ENCODE data around the gene CLCNKB.

CLCNKB gene

DNA sequence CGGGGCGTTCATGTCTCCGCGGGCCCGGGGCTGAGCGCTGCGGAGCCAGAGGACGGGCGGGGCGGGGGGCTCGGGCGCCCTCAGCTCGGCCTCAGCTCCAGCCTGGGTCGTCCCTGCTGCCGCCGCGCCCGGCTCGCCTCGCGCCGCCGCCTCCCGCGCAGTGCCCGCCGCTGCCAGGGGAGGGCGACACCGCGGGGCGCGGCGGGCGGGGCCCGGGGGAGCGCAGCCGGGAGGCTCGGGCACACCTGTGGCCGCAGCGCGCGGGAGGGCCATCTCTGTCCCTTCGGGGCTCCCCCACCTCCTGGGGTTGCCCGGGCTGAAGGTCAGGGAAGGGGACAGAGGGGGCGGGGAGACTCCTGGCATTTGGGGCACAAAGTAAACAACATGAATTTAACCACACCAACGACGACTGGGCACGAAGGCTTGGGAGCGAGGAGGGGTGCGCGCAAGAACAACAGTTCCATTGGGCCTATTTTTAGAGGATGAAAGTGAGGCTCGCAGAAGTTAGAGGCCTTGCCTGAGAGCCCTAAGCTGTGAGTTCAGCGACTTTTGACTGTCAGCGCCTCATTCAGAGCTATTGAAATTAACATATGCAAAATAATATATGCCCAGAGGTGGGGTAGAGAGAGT, 30.0 kb downstream of the CLCNKB start, which contains the start of gene FAM131C:
Gene FAM131C, minus strand, starts transcription at position 162 of the 630 bp plus-strand sequence. CDS start 209 bp downstream, outside the sequence.
- in situ Hi-C loops (cut with MboI; ENCODE audit: low pct_unique_long_range_greater_than_20kb, low sequenced_read_pairs, unreplicated experiment), result no loop called here

DNA sequence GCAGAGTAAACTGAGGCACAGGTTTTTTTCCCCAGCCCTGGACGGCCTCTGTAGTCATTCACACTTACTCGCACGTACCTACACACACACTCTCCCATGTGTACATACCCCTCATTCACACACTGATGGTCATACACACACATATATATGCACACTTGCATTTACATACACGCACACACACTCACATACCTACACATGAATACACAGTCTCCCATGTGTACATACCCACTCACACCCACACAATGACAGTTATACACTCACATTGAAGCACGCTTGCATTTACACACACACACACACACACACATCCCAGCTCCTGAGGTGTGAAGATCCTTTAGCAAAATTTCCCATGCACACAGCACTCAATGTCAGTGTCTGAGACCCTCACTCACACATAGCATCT, 30.6 kb downstream of the CLCNKB start:
- no peak for DNase-seq (ENCODE audit: low spot score)
- TF ChIP-seq, protein P1, sequence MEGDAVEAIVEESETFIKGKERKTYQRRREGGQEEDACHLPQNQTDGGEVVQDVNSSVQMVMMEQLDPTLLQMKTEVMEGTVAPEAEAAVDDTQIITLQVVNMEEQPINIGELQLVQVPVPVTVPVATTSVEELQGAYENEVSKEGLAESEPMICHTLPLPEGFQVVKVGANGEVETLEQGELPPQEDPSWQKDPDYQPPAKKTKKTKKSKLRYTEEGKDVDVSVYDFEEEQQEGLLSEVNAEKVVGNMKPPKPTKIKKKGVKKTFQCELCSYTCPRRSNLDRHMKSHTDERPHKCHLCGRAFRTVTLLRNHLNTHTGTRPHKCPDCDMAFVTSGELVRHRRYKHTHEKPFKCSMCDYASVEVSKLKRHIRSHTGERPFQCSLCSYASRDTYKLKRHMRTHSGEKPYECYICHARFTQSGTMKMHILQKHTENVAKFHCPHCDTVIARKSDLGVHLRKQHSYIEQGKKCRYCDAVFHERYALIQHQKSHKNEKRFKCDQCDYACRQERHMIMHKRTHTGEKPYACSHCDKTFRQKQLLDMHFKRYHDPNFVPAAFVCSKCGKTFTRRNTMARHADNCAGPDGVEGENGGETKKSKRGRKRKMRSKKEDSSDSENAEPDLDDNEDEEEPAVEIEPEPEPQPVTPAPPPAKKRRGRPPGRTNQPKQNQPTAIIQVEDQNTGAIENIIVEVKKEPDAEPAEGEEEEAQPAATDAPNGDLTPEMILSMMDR (IDR thresholded peaks at IDR 0.05; ENCODE audit: extremely low read depth, insufficient read depth, missing control alignments), result no peak
- in situ Hi-C loops (cut with MboI; ENCODE audit: low pct_unique_long_range_greater_than_20kb, low sequenced_read_pairs, unreplicated experiment), result no loop called here

More for the DNA sequence above, 30.0 kb downstream of the CLCNKB start, which contains the start of gene FAM131C:
- TF ChIP-seq, protein P1 (IDR thresholded peaks at IDR 0.05; ENCODE audit: extremely low read depth, insufficient read depth, missing control alignments), result peak; percentile 62
- peak; percentile 84 for DNase-seq (ENCODE audit: low spot score)

DNA sequence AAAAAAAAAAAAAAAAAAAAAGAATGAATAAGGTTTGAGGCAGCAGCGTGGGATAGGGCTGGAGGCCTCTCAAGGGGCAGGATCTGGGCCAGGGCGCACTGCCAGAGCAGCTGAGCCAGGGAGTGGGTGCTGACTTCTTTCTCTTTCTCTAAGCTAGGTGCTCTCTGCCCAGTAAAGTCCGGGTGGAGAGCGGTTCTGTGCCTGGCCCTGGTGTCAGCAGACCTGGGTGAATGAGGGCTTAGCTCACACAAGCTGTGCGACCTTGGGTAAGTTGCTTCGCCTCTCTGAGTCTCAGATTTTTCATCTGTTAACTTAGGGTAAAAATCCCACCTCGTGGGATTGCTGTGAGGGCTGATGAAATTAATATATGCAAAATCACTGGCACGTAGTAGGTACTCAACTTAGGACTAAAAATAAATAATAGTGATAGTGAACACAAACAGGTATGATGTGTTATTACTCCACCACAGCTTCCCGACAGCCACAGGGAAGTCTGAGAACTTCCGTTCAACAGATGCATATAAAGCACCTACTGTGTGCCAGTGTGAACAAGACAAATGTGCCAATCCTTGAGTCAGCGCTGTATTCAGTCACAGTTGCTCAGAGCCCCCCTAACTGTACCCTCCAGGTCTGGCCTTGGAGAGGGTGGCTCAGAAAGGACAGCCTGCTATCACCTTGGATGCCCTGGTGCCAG, 31.9 kb downstream of the CLCNKB start:
- in situ Hi-C loops (cut with MboI; ENCODE audit: low pct_unique_long_range_greater_than_20kb, low sequenced_read_pairs, unreplicated experiment), result no loop called here
- TF ChIP-seq, protein P1 (IDR thresholded peaks at IDR 0.05; ENCODE audit: extremely low read depth, insufficient read depth, missing control alignments), result no peak
- no peak for DNase-seq (ENCODE audit: low spot score)

DNA sequence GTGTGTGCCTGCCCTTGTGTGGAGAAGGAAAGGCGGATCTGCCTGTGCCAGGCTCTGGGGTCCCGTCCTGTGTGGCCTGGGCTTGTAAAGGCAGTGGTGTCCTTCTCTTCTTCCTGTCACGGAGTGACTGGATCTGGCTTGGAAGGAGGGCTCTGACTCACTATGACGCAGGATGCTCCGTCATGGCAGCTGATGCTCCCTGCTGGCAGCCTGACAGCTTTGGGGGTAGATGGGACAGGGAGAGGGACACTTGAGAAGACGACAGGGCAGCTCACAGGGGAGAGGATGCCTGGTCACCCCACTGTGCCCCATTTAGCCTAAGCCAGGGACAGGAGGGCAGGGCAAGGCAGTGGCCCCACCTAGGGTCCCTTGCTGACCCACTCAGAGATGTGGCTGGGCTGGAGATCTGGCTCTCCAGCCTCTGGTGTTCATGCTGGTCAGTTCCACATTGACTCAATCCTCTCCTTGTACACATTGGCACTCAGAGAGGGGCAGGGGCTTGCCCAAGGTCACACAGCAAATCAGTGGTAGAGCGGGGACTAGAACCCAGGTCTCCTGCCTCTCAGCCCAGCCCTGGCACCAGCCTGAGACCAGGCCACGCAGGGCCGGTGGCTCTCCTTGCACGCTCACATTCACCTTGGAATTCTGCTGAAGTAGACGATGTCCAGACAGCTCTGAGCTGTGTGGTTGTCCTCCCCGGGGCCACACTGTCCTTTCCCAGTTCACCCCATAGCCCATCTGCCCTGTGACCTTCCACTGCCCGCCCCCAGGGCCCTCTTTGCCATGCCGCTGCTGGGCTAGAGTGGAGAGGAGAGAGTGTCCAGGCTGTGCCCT, 32.7 kb downstream of the CLCNKB start:
- DNase-seq (ENCODE audit: low spot score), result no peak
- in situ Hi-C loops (cut with MboI; ENCODE audit: low pct_unique_long_range_greater_than_20kb, low sequenced_read_pairs, unreplicated experiment), result no loop called here
- TF ChIP-seq, protein P1 (IDR thresholded peaks at IDR 0.05; ENCODE audit: extremely low read depth, insufficient read depth, missing control alignments), result no peak

DNA sequence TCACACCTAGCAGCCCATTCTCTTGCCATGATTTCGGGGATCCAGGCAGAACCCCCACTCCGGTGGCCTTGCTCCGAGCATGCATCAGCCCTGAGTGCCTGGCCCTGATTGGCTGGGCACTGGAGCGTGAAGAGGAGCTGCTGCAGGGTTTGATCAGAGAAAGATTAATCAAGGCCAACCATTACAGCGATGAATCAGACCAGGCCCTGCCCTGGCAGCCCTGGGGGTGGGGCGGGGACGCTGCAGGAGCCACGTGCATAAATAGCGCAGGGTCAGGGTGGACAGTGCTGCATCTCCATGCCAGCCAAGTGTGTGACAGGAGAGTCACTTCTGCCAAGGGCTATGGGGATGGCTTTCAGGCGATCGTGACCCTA, 33.3 kb downstream of the CLCNKB start:
- no peak for DNase-seq (ENCODE audit: low spot score)
- in situ Hi-C loops (cut with MboI; ENCODE audit: low pct_unique_long_range_greater_than_20kb, low sequenced_read_pairs, unreplicated experiment), result no loop called here
- TF ChIP-seq, protein P1 (IDR thresholded peaks at IDR 0.05; ENCODE audit: extremely low read depth, insufficient read depth, missing control alignments), result no peak

DNA sequence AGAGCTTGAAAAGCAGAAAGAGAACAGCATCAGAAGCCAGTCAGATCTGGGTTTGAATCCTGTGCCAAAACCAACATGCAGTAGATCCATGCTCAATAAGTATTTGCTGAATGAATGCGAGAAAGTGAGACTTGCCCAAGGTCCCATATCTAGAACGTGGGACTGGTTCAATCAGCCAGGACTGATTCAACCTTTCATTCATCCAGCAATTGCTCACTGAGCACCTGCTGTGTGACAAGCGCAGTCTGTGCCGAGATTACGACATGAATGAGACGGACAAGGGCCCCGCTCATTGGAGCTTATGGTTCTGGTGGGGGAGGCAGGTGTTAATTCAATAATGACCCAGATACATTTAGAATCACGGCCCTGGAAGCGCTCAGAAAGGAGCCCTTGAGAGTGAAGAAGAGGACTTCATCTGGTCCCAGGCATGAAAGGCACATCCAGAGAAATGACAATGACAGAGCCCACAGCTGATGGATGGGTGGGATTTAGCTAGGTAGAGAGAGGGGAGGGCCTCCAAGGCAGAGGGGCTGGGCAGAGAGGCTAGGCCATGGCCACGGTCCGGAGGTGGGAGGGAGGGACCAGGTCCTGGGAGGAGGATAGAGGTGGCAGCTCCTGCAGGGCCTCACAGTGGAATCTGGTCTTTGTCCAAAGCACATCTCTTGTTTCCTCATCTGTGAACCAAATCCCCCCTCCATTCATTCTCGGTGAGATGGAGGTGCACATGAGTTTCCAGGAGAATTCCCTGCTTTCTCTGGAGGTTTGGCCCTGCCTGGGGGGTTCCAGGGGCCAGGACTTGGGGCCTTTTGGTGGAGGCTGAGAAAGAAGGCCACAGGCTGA, 34.0 kb downstream of the CLCNKB start:
- DNase-seq (ENCODE audit: low spot score), result no peak
- in situ Hi-C loops (cut with MboI; ENCODE audit: low pct_unique_long_range_greater_than_20kb, low sequenced_read_pairs, unreplicated experiment), result no loop called here
- TF ChIP-seq, protein P1 (IDR thresholded peaks at IDR 0.05; ENCODE audit: extremely low read depth, insufficient read depth, missing control alignments), result no peak

Measured in GM13977 (cell line).